ENCODE results near the gene WNK1.

GRCh38 chr12:885701-886100, 133.3 kb downstream of the WNK1 start:
- TF ChIP-seq POLR2A (IDR thresholded peaks at IDR 0.05; ENCODE audit: low read depth, low read length) (no peak), EZH2 (IDR thresholded peaks at IDR 0.05; ENCODE audit: borderline replicate concordance, low read depth, low read length, severe bottlenecking) (no peak), CTCF (IDR thresholded peaks at IDR 0.05; ENCODE audit: extremely low read depth in 1 of 2, insufficient read depth in 1 of 2, low read depth in 1 of 2, low read length in 2 of 2) (no peak), MAX (IDR thresholded peaks at IDR 0.05; ENCODE audit: insufficient read depth, insufficient read length) (no peak), FOS (IDR thresholded peaks at IDR 0.05; ENCODE audit: borderline replicate concordance, insufficient read depth, low read length) (no peak), JUN (IDR thresholded peaks at IDR 0.05; ENCODE audit: borderline replicate concordance, insufficient read depth, insufficient read length, low read depth) (no peak), POLR2AphosphoS5 (IDR thresholded peaks at IDR 0.05; ENCODE audit: insufficient read depth, low read depth, low read length) (no peak), GATA2 (IDR thresholded peaks at IDR 0.05; ENCODE audit: insufficient read depth, insufficient read length, low read depth, low read length) (no peak), MYC (IDR thresholded peaks at IDR 0.05; ENCODE audit: low read depth, low read length) (no peak)

All from endothelial cell of umbilical vein (primary cell).